Stimulated activated CD4-positive, alpha-beta T cell treated with anti-CD3 and anti-CD28 coated beads, Interleukin-15, amount 100 ng/mL, for 24 hours (primary cell): ENCODE results near the gene ISL2.

Experiments used
- DNase-seq: peaks from one replicate; pipeline ENCODE4 v3.0.0-alpha.2; 2020

Gene ISL2

GRCh38 chr15:76380249-76380648 lies 43.7 kb downstream of the ISL2 start:
- DNase-seq = no peak

GRCh38 chr15:76381366-76381765 lies 44.8 kb downstream of the ISL2 start:
- no peak for DNase-seq

- DNase-seq = no peak
Measured at GRCh38 chr15:76382987-76383728, 46.6 kb downstream of the ISL2 start.

- no peak for DNase-seq
Measured at GRCh38 chr15:76384409-76384808, 47.8 kb downstream of the ISL2 start.

GRCh38 chr15:76386178-76386577 lies 49.6 kb downstream of the ISL2 start:
- DNase-seq = no peak

GRCh38 chr15:76386926-76387325 lies 50.4 kb downstream of the ISL2 start:
- no peak for DNase-seq

GRCh38 chr15:76390571-76390970 lies 54.0 kb downstream of the ISL2 start:
- DNase-seq = no peak

GRCh38 chr15:76391309-76391708 lies 54.7 kb downstream of the ISL2 start:
- no peak for DNase-seq

GRCh38 chr15:76391847-76392246 lies 55.3 kb downstream of the ISL2 start:
- DNase-seq = no peak
